Pancreas (tissue), 10 donors: ENCODE measurements around the gene RPL28. TPM values are rescaled to one million over a fixed set of nuclear protein-coding genes. Genes with fewer than 3 reads are reported as not detected.

ENCODE experiments used
- ATAC-seq, 4 donors: fragments of 200-7000 bp; cut with Tn5 transposase; one replicate each; pipeline versions ENCODE4 v1.8.0 to v1.9.1; 2020; ENCODE audit warnings: mild to moderate bottlenecking in 4 of 4, moderate library complexity in 4 of 4
- DNase-seq, 6 donors: peaks; one replicate each; pipeline ENCODE4 v3.0.0-alpha.2; 2020
- FAIRE-seq: peaks from 2 replicates; lab custom pipeline; 2012; peaks lifted over from hg19 to GRCh38; lab: Jason Lieb, UNC
- H3K27ac ChIP-seq, 4 donors: fragments of 200-600 bp; sonication (generic); 1 replicate in 3 of 4; 2 replicates in 1 of 4; pipeline versions ENCODE4 v1.5.0 to v1.8.0; 2020
- H3K27me3 ChIP-seq, 4 donors: fragments of 200-600 bp; one replicate each; pipeline ENCODE4 v1.8.0; 2021
- H3K36me3 ChIP-seq, 3 donors: fragments of 200-600 bp; sonication (generic) in 1 of 3; one replicate each; pipeline versions ENCODE4 v1.5.0 to v1.8.0; 2020 to 2021
- H3K4me1 ChIP-seq, 3 donors: fragments of 200-600 bp; one replicate each; pipeline ENCODE4 v1.8.0; 2021
- H3K4me3 ChIP-seq, 4 donors: fragments of 200-600 bp; sonication (generic) in 2 of 4; one replicate each; pipeline versions ENCODE4 v1.5.0 to v1.8.0; 2020 to 2021
- H3K9me3 ChIP-seq, 4 donors: fragments of 200-600 bp; one replicate each; pipeline ENCODE4 v1.8.0; 2021
- WGBS, 2 donors: extraction: QIAGEN DNeasy Blood & Tissue Kit; methylation state at CpG; one replicate each; pipeline ENCODE4 v1.1.7; 2013; 5-methylcytosine and 5-hydroxymethylcytosine counted together
- intact Hi-C, 3 donors: fragments of 100-400 bp; cut with DNase I; formaldehyde crosslinking; loops; one replicate each; pipeline versions ENCODE4 v1.11.1 to v1.14.2; 2022
- polyA plus RNA-seq, 2 donors: library from polyadenylated mRNA; stranded (reverse); fragments of 200-250 nt; gene quantifications; one replicate each; pipeline ENCODE4 v1.2.3, GENCODE V29; 2013
- total RNA-seq, 6 donors: library from RNA; stranded (reverse); fragmentation: NEBNext Ultra II Directional in 4 of 6; extraction: Animal tissue kit (Norgen Biotek cat#: 25700) in 4 of 6; gene quantifications; one replicate each; pipeline versions ENCODE4 v1.2.1 to v1.2.4, GENCODE V29; 2021 to 2023
- TF ChIP-seq, protein P1 (sequence below), 4 donors: fragments of 200-600 bp; sonication (generic) in 3 of 4; IDR thresholded peaks; one replicate each; pipeline versions ENCODE4 v1.5.0 to v1.8.0; 2021; ENCODE audit warnings: antibody characterized with exemption in 4 of 4
- donor health status: healthy with polysubstance abuse.
- donor health status: DM: no; HTN: no; CAD: no; lungs with moderate emphysema.
- donor health status: DM: no; HTN: no; CAD: no.
- donor health status: control.
- donor health status: control.
- donor health status: Bipolar disorder and iron deficiency.
- donor health status: DM: yes; HTN: yes; CAD: no.
- donor health status: DM: no; HTN: no; CAD: no.
- donor health status: DM: no; HTN: no; CAD: no.
- donor health status: DM: yes; HTN: yes; CAD: no.

RPL28 gene
- total and polyA plus RNA-seq, 8 donors: 420 to 1,198 (median 819) TPM

DNA sequence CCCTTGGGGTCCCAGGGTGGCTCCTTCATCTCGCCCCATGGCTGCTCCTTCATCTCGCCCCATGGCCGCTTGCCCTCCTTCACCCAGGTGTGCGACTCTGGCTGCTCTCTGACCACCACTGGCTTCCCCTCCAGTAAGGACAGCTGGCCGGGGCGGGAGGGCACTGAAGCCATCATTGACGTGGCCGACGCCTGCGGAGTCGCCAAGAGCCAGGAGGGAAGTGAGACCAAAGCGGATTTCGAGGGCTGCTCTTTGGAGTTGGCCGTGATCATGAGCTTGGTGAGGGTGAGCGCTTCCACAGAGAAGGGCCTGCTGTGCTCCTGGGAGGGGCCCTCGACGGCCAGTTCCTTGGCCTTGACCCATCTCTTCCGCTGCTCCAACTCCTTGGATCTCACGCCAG lies 27.2 kb upstream of the RPL28 start:
- Histone ChIP-seq H3K4me1 (peaks cover 0 to 2% (median 0%) of the 10 kb centered on the region in 3 donors), H3K27ac (no peak overlapping the region), H3K27me3 (peaks cover 0 to 3% (median 0%) of the 10 kb centered on the region in 4 donors), H3K9me3 (no peaks in the 10 kb centered on the region), H3K36me3 (no peaks in the 10 kb centered on the region), H3K4me3 (no peak overlapping the region)
- DNase-seq: peak in 1 of 6 donors; percentile 65
- intact Hi-C loops: no loop called here
- TF ChIP-seq, protein P1, sequence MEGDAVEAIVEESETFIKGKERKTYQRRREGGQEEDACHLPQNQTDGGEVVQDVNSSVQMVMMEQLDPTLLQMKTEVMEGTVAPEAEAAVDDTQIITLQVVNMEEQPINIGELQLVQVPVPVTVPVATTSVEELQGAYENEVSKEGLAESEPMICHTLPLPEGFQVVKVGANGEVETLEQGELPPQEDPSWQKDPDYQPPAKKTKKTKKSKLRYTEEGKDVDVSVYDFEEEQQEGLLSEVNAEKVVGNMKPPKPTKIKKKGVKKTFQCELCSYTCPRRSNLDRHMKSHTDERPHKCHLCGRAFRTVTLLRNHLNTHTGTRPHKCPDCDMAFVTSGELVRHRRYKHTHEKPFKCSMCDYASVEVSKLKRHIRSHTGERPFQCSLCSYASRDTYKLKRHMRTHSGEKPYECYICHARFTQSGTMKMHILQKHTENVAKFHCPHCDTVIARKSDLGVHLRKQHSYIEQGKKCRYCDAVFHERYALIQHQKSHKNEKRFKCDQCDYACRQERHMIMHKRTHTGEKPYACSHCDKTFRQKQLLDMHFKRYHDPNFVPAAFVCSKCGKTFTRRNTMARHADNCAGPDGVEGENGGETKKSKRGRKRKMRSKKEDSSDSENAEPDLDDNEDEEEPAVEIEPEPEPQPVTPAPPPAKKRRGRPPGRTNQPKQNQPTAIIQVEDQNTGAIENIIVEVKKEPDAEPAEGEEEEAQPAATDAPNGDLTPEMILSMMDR (IDR thresholded peaks at IDR 0.05): no peak
- ATAC-seq: no peak
- FAIRE-seq: no peak
- 80 to 90% methylated on average over 16 to 19 of the region's 19 CpGs for WGBS, 2 donors

DNA sequence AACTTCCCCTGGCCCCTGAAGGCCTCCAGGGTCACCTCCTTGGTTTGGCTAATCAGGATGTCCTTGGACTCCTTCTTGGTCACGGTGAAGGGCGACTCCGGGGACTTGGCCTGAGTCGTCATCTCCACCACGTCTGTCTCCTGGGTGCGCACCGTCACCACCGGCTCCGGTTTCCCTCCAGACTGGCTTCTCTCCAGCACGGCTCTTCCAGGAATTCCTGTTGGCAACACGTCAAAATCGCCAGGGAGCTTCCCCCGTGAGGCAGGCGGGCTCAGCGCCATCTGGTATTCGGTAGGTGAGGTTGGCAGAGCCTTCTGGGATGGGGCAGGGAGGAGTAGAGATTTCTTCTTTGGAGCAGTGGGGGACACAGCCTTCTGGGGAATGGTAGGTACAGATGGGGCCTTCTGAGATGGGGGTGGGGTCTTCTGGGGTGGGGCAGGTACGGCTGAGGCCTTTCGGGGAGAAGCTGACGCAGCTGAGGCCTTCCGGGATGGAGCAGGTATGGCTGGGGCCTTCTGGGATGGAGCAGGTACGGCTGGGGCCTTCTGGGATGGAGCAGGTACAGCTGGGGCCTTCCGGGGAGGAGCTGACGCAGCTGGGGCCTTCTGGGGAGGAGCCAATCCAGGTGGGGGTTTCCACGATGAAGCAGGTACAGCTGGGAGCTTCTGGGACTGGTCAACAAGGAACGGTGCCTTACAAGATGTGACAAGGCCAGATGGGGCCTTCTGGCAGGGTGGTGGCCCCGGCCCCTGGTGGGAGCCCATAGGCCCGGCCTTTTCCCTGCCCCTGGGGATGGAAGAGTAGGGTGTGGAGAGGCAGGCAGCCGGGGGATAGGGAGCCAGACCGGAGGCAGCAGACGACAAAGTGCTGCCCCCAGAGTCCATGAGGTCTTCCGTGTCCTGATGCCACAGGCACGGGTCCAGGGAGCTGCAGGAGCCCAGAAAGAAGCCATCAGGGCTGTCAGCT lies 26.5 kb upstream of the RPL28 start:
- FAIRE-seq (no peak), DNase-seq (peak in 1 of 6 donors; percentile 57), ATAC-seq (peak in 1 of 4 donors; percentile 55)
- no peak overlapping the region for H3K4me3 ChIP-seq
- H3K27me3 ChIP-seq: no peaks in the 10 kb centered on the region
- no peak overlapping the region for H3K27ac ChIP-seq
- TF ChIP-seq, protein P1 (IDR thresholded peaks at IDR 0.05): no peak
- H3K36me3 ChIP-seq: no peaks in the 10 kb centered on the region
- intact Hi-C loops: no loop called here
- 64 to 71% methylated on average over 32 of the region's 32 CpGs for WGBS, 2 donors
- no peaks in the 10 kb centered on the region for H3K4me1 ChIP-seq
- no peaks in the 10 kb centered on the region for H3K9me3 ChIP-seq

DNA sequence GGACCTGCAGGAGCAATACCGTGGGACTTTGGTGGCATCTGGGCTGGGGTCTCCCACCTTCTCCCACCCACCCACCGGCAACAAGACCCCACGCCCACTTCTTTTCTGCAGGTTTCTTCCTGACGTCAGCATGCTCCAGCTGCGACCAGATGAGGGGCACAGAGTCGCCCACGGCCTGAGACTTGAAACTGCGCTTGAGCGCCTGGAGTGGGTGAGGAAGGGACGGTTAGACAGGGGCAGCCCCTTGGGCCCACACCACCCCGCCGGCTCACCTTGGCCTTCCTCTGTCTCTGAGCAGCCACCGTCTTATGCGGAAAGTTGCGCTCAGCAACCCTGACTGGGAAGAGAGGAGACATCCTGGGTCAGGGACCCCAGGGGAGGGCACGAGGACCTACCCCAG lies 24.8 kb upstream of the RPL28 start:
- ATAC-seq: no peak
- TF ChIP-seq, protein P1 (IDR thresholded peaks at IDR 0.05): no peak
- intact Hi-C loops: no loop called here
- H3K9me3 ChIP-seq: no peaks in the 10 kb centered on the region
- no peaks in the 10 kb centered on the region for H3K27me3 ChIP-seq
- DNase-seq: peak in 1 of 6 donors; percentile 56
- H3K4me3 ChIP-seq: no peak overlapping the region
- H3K27ac ChIP-seq: no peak overlapping the region
- no peaks in the 10 kb centered on the region for H3K36me3 ChIP-seq
- no peak for FAIRE-seq
- H3K4me1 ChIP-seq: no peaks in the 10 kb centered on the region
- 86 to 90% methylated on average over 16 of the region's 16 CpGs for WGBS, 2 donors

DNA sequence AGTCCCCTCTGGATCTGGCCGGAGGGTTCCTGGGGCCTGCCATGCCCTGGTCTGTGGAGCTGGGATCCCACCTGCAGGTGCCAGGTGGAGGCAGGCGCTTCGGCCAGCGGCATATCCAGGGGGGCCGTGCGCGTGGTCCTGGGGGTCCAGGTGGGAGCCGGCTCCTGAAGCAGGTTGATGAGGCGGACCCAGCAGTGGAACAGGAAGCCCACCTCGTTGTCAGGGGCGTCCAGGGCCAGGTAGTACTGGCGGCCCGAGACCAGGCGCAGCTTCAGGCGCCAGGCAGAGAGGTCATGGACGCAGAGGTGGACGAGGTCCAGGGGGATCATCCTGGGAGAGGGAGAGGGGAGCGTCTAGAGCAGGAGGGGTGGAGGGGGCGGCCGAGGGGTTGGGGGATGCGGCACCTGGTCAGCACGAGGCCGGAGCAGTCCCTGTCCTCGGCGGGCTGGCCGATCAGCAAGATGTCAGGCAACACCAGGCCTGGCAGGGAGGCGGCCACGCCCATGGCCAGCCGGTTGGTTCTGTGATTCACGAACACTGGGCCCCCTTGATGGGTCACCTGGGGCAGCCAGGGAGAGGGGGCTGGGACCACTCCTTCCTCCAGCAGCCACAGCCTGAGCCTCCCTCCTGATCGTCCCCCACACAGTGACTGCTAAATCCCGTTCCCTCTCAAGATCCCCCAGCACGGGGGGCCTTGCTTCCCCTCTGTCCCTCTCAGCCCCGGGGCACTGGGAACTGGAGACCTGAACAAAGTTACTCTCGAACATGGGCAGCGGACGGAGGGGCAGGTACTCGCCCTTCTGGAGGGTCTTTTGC lies 23.4 kb upstream of the RPL28 start:
- DNase-seq (peak in 1 of 6 donors; percentile 67), FAIRE-seq (no peak), ATAC-seq (no peak)
- TF ChIP-seq, protein P1 (IDR thresholded peaks at IDR 0.05): no peak
- Histone ChIP-seq H3K4me3 (no peak overlapping the region), H3K27ac (no peak overlapping the region), H3K4me1 (no peaks in the 10 kb centered on the region), H3K9me3 (no peaks in the 10 kb centered on the region), H3K36me3 (no peaks in the 10 kb centered on the region), H3K27me3 (no peaks in the 10 kb centered on the region)
- 60 to 69% methylated on average over 36 to 38 of the region's 38 CpGs for WGBS, 2 donors
- intact Hi-C loops: no loop called here
